ENCODE data around the gene TRIM63.

DNA sequence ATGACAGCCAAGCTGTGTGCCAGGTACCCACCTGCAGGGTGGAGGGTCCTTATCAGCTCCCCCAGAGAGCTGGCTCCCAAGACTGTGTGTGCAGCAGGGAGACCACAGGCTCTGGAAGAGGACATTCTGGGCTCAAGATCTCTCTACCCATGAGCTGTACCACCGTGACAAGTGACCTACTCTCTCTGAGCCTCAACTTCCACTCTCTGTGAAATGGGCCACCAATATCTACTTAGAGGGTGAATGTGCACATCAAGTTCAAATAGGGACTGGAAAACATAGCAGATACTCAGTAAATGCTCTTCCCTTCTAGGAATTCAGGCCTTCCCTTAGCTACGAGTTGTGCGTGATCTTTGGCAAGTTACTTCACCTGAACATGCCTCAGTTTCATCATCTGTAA is 23.0 kb downstream of the TRIM63 start:
- TF ChIP-seq, protein P1, sequence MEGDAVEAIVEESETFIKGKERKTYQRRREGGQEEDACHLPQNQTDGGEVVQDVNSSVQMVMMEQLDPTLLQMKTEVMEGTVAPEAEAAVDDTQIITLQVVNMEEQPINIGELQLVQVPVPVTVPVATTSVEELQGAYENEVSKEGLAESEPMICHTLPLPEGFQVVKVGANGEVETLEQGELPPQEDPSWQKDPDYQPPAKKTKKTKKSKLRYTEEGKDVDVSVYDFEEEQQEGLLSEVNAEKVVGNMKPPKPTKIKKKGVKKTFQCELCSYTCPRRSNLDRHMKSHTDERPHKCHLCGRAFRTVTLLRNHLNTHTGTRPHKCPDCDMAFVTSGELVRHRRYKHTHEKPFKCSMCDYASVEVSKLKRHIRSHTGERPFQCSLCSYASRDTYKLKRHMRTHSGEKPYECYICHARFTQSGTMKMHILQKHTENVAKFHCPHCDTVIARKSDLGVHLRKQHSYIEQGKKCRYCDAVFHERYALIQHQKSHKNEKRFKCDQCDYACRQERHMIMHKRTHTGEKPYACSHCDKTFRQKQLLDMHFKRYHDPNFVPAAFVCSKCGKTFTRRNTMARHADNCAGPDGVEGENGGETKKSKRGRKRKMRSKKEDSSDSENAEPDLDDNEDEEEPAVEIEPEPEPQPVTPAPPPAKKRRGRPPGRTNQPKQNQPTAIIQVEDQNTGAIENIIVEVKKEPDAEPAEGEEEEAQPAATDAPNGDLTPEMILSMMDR (IDR thresholded peaks at IDR 0.05) = no peak
- TF ChIP-seq POLR2A (IDR thresholded peaks at IDR 0.05) = no peak
